ENCODE data around the gene NAB2.

GRCh38 chr12:57139796-57140649 lies 51.1 kb downstream of the NAB2 start:
- TF ChIP-seq CTCF (optimal IDR thresholded peaks at IDR 0.05 in 1 of 3, IDR thresholded peaks at IDR 0.05 in 1 of 3, conservative IDR thresholded peaks at IDR 0.05 in 1 of 3; ENCODE audit: extremely low read depth in 1 of 3, insufficient read depth in 2 of 3, low read length in 3 of 3) (no peak), EZH2 (IDR thresholded peaks at IDR 0.05; ENCODE audit: low read length) (no peak)

Measured in keratinocyte (primary cell).